Cardiac septum (tissue), 1 donor: ENCODE measurements around the gene PLA2G4B. TPM values are rescaled to one million over a fixed set of nuclear protein-coding genes. Genes with fewer than 3 reads are reported as not detected.

Experiments
- DNase-seq: peaks from one replicate; pipeline ENCODE4 v3.0.0-alpha.2; 2020; ENCODE audit warnings: low spot score
- intact Hi-C: fragments of 100-400 bp; cut with DNase I; formaldehyde crosslinking; loops from one replicate; pipeline ENCODE4 v1.14.0; 2022
- total RNA-seq: library from RNA; stranded (reverse); fragmentation: NEBNext Ultra II Directional; extraction: Animal tissue kit (Norgen Biotek cat#: 25700); gene quantifications from one replicate; pipeline ENCODE4 v1.2.1, GENCODE V29; 2021
- donor health status: DM: no; HTN: no; CAD: no.

PLA2G4B gene
- total RNA-seq, 1 donor from 2014 or later = 3.4 TPM

DNA sequence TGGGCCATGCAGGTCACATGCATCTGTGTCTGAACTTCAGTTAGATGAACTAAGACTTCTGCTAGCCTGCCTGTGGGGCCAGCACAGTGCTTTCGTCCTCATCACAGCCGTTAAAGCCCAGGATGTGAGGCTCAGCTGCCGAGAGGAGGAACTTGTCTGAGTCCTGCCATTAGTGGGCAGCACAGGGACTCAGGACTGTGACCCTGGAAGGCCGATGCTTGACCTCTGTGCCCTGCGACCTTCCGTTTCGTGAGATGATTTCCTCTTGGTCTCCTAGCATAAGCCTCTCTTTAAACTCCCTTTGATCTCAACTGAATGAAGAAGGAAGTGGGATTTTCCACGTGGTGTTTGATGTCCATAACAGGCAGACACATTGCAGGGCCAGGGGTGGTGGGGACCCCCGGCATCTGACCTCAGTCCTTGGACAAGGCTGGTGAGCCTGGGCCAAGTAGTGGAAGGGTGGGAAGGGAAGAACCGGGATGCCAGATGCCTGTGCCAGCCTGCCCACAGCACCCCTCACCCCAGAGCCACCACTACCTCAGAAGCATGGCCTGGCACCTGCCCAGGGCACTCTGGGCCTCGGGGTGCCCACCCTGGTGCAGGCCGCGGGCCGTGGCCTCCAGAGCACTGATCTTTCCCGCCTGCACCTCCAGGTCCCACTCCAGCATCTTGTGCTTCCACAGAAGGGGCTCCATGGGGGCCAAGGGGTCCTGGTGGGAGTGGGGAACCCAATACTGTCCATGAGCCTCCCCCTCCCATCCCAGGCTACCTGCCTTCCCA, 21.6 kb downstream of the PLA2G4B start:
- intact Hi-C loops = no loop called here
- no peak for DNase-seq

DNA sequence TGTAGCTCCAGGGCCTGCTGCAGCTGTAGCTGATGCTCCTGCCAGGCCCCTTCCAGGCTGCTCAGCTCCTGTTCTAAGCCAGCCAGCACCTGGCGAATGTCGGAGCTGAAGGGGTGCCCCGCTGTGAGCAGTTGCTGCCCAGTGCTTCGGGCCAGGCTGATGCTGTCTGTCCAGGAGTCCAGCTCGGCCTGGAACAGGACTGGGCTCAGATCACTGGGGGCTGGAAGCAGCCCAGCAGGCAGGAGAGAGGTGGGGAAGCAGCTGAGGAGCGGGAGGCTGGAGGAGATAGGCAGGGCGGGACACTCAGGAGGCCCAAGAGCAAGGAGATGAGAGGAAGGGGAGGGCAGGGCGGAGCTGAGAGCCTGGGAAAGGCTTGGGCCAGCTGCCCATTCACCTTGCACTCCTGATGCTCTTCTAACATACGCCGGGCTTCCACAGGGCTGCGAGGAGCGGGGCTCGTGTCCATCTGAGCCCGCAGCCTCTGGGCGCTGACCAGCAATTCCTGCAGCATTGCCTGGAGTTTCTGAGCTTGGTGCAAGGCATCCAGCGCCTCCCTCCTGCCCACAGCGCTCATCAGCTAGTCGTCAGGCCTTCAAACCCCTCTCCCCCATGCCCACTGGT, 23.2 kb downstream of the PLA2G4B start:
- intact Hi-C loops = no loop called here
- no peak for DNase-seq

DNA sequence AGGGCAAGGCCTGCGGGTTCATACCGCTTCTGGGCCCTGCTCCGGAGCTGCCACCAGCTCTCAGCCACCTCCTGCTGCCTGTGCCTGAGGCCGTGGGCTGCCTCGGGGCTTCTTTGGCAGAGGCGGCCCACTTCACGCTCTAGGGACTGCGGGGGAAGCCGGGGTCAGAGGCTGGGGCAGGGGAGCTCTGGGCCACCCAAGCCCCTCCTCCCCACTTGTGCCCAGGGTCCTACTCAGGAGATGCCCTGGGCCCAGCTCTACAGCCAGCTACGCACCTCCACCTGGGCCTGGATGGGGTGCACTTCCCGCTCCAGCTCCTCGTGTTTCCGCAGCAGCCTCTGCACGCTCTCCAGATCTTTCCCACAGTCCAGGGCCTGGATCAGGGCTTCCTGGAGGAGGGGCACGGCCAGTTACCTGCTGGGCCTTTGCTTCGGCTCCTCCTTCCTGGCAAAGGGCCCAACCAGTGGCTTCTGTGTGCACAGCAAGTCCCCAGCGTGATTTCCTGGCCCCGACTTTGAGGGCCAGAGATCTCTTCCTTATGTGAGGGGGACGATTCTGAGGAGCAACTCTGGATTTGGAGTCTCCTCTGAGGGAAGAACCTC, 24.0 kb downstream of the PLA2G4B start:
- DNase-seq = no peak
- intact Hi-C loops = no loop called here

DNA sequence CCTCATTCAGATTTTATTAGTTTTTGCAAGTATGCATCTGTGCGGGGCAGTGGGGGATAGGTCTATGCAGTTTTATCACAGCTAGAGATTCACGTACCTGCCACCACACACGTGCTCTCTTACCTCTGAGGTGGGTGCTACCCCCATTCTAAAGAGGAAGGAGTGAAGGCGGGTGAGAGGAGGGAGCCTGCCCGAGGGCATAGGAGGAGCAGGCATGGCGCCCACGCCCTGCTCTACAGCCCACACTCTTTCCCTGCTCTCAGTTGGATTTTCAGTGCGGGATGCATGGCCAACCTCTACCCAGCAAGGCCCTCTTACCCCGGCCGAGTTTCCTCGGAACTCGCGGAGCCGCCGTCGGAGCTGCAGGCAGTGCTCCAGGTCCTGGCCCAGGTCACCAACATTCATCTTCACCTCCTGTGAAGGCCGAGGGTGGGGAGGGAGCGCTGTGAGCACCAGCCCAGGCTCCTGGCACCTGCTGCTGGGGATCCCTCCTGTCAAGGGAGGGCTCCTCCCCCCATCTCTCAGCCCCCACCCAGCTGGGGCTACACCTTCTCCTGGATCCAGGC, 26.9 kb downstream of the PLA2G4B start:
- no peak for DNase-seq
- intact Hi-C loops = no loop called here

DNA sequence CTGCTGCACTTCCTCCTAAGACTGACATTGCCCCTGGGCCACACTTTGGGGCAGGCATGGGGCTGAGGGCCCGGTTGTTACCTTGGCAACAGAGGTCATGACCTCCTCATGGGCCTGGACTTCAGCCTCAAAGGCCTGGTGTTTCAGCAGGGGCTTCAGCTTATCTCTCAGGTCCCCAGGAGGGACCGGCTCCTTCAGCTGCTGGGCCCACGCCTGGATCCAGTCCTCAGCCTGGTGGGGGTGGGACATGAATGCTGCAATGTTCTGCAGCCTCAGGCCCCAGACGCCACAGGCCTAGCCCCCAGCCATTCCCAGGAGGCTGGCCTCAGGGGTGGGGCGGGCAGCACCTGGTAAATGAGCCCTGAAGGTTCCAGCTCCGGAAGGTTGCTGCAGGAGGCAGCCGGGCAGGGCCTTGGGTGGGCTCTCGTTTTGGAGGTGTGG, 27.6 kb downstream of the PLA2G4B start:
- DNase-seq = no peak
- intact Hi-C loops = no loop called here

DNA sequence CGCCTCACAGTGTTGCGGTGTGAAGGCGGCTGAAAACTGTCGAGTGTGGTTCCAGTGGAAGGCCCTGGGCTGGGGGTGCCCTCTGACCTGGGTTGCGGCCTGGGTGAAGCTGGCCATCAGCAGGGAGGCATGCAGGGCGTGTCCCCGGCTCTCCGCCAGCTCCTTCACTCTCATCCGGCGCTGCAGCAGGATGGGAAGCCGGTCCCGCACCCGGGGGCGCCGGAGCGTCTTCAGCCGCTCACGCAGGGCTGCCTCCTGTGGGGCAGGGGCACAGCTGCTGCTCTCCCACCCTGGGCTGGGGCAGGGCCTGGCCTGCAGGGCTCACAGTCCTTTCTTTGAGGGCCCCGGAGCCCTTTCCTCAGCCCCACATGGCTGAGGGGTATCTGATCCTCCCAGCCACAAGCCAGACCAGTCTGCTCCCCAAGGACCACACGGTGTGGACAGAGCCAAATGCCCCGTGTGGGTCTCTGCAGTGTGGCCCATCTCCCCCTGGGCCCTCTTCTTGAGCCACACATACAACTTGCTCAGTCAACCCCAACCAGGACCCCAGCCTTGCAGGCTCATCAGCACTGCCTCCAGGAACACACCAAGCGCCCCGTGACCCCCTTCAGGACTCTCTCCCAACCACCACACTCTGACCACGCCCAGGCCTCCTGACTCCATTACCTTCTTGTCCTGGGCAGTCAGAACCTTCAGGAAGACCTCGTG, 28.4 kb downstream of the PLA2G4B start:
- DNase-seq = no peak
- intact Hi-C loops = no loop called here

DNA sequence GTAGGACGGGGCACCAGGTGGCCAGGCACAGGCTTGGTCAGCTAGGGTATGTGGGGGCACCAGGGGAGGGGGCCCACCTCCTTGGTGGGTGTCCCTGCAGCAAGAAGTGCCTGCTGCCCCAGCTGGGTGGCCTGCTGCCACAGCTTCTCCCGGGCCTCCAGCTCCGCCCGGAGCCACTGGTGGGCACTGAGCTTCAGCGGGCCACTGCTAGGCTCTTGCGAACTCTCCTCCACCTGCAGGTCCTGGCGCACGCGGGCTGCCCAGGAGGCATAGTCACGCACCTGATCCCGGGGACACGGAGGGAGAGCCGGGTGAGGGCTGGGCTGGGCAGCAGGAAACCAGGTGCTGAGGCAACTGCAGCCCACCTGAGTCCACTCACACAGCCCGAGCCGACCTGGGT, 29.7 kb downstream of the PLA2G4B start:
- DNase-seq = no peak
- intact Hi-C loops = no loop called here

DNA sequence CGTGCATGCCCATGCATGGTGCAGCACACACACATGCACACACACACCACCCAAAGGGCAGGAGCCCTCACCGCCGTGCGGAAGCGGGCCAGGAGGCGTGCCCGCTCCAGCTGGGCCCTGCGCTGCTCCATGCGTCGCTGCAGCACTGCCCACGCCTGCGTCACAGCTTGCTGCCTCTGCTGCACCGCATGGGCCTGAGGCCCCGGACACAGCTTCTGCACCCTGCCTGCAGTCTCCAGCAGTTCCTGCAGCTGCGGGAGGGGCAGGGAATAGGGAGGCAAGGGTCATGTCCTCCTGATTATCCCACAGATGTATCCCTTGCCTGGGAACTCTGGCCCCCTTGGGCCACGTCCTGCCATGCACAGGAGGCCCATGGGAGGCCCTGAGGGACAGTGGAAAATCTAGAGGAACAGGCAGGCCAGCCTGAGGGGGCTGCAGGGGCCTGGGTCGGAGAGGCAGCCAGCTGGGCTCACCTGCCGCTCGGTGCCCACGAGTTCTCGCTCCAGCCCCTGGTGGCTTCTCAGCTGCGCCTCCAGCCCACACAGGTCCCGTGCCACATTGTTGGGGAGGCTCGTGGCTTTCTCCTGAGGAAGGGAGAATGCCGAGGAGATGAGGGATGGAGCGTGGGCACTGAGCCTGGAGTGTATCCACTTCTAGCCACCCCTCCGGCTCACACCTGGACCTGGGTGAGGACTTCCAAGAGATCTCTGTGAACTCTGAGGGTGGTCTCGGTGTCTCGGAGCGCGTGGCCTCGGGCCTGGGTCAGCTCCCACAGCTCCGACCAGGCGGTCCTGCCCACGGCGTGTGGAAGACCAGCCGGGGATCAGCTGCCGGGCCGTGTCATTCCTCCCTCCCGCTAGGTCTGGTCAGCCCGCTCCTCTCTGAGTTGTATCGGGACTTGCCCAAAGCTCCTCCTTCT, 31.4 kb downstream of the PLA2G4B start:
- no peak for DNase-seq
- intact Hi-C loops = no loop called here

DNA sequence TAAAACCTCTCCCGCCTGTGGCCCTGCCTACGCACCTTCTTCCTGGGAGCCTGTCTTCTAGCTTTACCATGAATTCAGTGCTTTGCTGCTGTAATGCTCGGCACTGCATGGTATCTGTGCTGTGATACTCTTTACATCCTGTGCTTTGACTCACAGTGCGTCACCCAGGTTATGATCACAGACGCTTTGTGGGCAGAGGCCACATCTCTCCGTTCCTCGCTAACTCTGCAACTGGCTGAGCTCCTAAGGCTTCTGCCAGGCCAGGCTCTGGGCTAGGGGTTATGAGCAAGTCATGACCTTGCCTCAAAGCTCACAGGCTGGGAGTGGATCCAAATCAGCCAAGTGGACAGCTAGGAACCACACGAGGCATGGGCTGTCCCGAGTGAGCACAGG, 32.0 kb downstream of the PLA2G4B start:
- intact Hi-C loops = no loop called here
- no peak for DNase-seq

DNA sequence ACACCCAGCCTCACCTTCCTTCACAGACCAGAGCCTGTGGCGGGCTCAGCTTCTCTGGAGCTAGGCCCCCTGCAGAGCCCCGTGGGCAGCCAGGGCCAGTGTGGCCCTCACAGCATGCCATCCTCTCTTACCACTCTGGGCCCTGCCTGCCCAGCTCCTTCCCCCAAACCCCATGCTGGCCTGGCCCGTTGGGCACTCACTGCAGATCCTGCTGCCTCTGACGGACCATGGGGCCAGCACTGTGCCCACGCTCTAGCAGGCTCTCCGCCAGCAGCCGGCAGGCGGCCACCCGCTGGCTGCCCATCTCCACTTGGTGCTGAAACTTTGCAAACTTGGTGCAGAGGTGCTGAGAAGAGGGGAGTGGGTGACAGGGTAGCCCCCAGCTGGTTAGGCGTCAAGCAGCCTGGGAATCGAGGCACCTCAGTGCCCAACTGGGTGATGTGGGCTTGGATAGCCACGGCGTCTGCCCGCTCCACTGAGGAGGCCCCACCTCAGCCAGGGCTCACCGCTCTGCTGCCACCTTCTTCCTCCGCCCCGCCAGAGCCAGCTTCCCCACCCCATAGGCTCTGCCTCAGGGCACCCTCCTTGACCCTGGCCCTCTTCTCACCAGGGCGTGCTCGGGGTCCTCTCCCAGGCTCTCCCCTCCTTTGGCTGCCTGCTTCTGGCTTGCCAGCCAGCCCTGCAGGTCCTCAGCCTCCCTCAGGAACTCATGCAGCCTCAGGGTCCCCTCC, 32.7 kb downstream of the PLA2G4B start:
- intact Hi-C loops = no loop called here
- no peak for DNase-seq

DNA sequence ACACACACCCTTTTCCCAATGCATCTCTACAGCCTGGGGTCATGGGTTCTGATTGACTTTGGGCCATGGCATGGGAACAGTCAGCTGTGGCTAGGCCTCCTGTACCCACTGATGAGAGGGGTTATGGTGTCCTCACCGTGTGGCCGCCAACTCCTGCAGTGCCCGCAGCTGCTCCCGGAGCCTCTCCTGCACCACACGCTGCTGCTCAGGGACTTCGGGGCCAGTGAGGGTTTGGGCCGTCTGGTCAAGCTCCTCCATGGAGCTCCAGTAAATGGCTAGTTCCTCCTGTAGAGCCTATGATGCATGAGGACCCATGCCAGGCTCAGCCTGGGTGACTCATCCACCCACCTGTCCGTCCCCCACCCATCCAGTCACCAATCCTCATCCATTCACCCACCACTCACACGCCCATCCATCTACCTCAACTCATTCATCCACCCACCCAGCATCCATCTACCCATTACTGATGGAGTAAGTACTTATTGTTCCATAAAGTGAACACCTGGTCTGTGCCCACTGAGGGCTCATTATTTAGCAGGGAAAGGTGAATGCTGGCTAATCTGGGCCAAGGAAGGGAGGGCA, 33.6 kb downstream of the PLA2G4B start:
- intact Hi-C loops = no loop called here

DNA sequence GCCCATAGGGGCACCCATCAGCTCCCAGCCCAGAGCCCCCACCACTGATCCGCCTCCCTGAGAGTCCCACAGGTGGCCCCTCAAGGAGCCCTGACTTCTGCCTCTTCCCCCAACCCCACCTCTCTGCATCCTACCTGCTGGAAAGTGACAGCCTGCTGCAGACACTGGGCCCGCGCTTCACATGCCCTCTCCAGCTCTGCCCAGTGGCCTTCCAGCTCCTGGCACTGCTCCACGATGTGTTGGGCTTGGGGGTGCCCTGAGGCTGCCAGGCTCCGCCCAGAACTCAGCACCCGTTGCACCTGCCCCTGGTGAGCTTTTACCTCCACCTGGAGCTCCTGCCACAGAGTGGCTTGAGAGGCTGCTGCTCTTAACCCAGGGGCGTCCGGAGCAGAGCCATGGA, 35.1 kb downstream of the PLA2G4B start:
- no peak for DNase-seq
- intact Hi-C loops = no loop called here

More for the DNA sequence above, 33.6 kb downstream of the PLA2G4B start:
- no peak for DNase-seq

DNA sequence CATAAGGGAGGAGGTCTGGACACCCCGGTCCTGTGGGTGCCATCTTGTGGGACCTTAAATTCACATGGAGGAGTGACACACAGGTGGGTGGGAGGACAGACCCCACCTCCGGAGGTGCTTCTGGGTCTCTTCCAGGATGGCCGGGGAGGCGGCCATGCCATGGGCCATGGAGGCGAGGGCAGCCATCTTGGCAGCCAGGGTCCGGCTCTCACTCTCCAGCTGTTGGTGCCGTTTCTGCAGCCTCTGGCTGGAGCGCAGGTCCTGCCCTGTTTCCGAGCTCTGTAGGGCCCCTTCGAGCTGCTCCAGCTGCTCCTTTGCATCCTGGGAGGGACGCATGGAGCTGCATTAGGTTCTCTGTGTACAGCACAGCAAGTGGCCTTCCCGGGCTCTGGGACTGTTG, 36.1 kb downstream of the PLA2G4B start:
- DNase-seq = no peak
- intact Hi-C loops = no loop called here

DNA sequence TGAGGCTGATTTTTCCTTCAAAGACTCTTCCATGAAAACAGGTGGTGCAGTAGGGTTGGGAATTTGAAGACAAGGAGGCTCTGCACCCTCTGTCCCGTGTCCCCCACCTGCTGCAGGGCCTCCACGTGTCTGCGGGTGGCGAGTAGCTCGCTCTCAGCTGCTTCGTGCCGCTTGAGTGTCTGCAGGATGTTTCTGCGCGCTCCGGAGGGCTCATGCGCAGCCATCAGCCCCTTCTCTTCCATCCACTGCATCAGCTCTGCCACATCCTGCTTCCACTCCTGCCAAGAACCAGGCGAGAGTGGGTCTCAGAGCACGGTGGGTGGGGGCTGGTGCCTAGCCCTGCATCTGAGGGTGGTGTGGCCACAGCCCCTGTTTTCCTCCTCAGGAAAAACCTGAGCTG, 37.4 kb downstream of the PLA2G4B start:
- intact Hi-C loops = no loop called here

DNA sequence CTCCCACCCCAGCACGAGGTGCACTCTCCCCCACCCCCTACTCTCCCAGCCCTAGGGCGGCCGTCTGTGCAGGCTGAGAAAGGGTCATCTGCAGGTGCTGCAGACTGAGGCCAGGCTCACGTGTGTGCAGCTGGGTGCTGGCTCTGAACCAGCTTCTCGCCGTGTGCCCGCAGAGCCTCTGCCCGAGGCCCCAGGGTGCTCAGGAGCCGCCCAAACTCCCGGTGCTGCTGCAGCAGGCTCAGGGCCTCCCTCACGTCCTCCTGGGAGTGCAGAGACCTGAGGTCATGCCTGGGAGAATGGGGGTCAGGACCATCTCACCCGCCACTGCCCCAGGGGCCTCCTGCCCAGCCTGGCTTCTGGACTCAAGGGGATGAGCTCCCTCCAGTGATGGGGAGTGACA, 38.0 kb downstream of the PLA2G4B start:
- DNase-seq = no peak
- intact Hi-C loops = no loop called here

More for the DNA sequence above, 37.4 kb downstream of the PLA2G4B start:
- DNase-seq = no peak

DNA sequence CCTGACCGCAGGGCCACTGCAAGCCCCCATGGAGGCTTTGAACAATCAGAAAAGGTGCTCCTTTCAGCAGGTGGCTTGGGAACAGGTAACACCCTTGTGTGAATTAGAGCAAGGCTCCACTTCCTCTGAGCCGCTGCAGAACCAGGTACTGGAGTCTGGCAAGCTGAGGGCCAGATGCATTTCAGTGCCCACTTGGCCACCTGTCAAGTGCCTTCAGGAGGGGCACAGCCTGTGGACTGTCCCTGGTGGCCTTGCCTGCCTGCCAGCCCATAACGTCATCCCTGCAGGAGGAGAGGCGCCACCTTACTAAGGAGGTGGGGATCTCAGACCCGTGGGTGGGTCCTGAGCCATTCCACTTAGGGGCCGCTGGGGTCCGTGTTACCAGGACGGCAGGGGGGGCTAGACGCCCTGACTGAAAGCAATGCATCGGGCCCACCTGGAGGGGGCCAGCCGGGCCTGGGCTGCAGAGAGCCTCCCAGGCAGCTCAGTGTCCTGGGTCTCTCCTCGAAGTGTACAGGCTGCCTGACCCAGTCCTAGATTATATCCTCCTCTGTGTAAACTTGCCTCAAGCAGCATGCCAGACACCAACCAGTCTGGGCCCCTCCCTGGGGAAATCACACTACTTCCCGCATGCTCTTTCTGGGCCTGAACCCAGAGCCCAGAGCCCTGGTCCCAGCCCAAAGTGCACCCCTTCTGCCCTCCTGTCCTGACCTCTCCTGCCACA, 39.1 kb downstream of the PLA2G4B start:
- intact Hi-C loops = no loop called here
- DNase-seq = no peak

DNA sequence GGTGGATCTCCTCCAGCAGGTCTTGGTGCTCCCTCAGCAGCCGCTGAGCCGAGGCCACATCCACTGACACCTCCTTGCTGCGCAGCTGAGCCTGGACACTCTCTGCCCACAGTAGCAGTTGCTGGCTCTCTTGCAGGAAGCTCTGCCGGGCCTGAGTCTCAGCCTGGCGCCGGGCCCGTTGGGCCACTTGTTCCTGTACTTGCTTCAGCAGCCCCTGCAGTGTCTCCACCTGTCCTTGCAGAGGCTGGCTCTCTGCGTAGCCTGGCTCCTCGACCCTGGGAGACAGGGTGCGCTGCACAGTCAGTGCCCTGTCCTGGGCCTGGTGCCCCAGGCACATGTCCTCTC, 39.7 kb downstream of the PLA2G4B start:
- no peak for DNase-seq

More for the DNA sequence above, 39.7 kb downstream of the PLA2G4B start:
- intact Hi-C loops = no loop called here
